Effector CD4-positive, alpha-beta T cell (primary cell): ENCODE results near the gene TKTL1.
A peak's percentile ranks its signal among the peaks of the same experiment; 100 is the strongest.
"Not testable (repeated sequence)": the region's sequence is repeated elsewhere in the genome, so short reads cannot be mapped to it uniquely, and the experiment has no call there.

Experiments
- DNase-seq: peaks from one replicate; pipeline ENCODE4 v3.0.0-alpha.2; 2020

TKTL1 gene

GRCh38 chrX:154310616-154311536, 15.3 kb downstream of the TKTL1 start:
- no peak for DNase-seq

- no peak for DNase-seq
Observed at GRCh38 chrX:154312116-154312515, 16.5 kb downstream of the TKTL1 start.

- DNase-seq, result no peak
Observed at GRCh38 chrX:154313147-154313546, 17.6 kb downstream of the TKTL1 start.

- DNase-seq, result no peak
Observed at GRCh38 chrX:154315416-154315815, 19.8 kb downstream of the TKTL1 start.

GRCh38 chrX:154317391-154317995, 21.9 kb downstream of the TKTL1 start:
- DNase-seq, result no peak

GRCh38 chrX:154320406-154320805, 24.8 kb downstream of the TKTL1 start:
- DNase-seq, result no peak

GRCh38 chrX:154321152-154321551, 25.6 kb downstream of the TKTL1 start:
- DNase-seq, result no peak

- DNase-seq, result no peak
Observed at GRCh38 chrX:154321594-154321993, 26.0 kb downstream of the TKTL1 start.

GRCh38 chrX:154322890-154323289, 27.3 kb downstream of the TKTL1 start:
- no peak for DNase-seq

GRCh38 chrX:154323537-154323936, 27.9 kb downstream of the TKTL1 start:
- DNase-seq, result no peak

- no peak for DNase-seq
Observed at GRCh38 chrX:154325541-154325940, 29.9 kb downstream of the TKTL1 start.

GRCh38 chrX:154327038-154327820, 31.6 kb downstream of the TKTL1 start:
- DNase-seq, result peak; percentile 29

GRCh38 chrX:154328646-154329045, 33.1 kb downstream of the TKTL1 start:
- DNase-seq, result no peak

GRCh38 chrX:154329294-154329693, 33.7 kb downstream of the TKTL1 start:
- no peak for DNase-seq

GRCh38 chrX:154332561-154332960, 37.0 kb downstream of the TKTL1 start:
- DNase-seq, result no peak

- no peak for DNase-seq
Observed at GRCh38 chrX:154333116-154333515, 37.5 kb downstream of the TKTL1 start.

GRCh38 chrX:154333837-154334271, 38.3 kb downstream of the TKTL1 start:
- no peak for DNase-seq

- DNase-seq, result no peak
Observed at GRCh38 chrX:154334496-154334895, 38.9 kb downstream of the TKTL1 start.

GRCh38 chrX:154341399-154342298, 46.1 kb downstream of the TKTL1 start:
- DNase-seq, result not testable (repeated sequence)

- DNase-seq, result not testable (repeated sequence)
Observed at GRCh38 chrX:154343063-154343462, 47.5 kb downstream of the TKTL1 start.

GRCh38 chrX:154343620-154344019, 48.0 kb downstream of the TKTL1 start:
- DNase-seq, result not testable (repeated sequence)

- no peak for DNase-seq
Observed at GRCh38 chrX:154348114-154348531, 52.5 kb downstream of the TKTL1 start.
